ENCODE results near the gene KSR1.

Gene KSR1

DNA sequence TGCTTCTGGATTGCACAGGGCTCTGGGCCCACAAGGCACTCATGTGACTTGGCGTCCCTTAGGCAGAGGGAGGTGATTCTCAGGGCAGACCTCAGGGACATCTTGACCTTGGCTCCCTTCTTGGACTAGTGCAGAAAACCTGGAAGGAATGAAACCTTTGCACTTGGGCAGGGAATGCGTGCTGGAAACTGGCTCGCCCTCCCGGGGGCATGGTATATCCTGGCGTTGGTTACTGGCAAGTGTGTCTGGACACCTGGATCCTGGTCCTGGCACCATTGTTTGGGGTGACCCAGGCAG lies 111.3 kb downstream of the KSR1 start:
- Histone ChIP-seq H3K36me3 (ENCODE audit: control insufficient read depth, insufficient read depth, low read length) (no peaks in the 10 kb centered on the region; the same call in 1 of the 2 replicates), H3K4me1 (ENCODE audit: control insufficient read depth, insufficient read depth, low read length) (peaks cover 44% of the 10 kb centered on the region), H3K27ac (ENCODE audit: low read depth, low read length) (no peak overlapping the region)

DNA sequence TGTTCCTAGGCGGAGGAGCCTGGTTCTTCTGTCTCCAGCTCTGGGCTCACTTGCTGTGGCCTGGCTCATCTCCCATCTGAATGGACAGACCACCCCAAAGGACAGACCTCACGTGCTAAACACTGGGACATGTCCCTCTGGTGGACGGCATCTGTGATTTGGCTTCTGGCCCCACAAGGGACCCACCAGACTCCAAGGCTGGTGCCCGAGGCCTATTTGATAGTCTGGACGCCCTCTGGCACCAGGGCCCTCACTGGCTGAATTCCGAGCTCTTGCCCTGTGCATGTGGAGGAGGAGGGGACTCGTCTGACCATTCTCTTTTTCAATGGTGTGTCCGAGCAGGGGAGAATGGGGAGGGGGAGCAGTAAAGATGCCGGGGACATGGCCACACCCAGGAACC lies 112.0 kb downstream of the KSR1 start:
- Histone ChIP-seq H3K4me3 (ENCODE audit: low read depth, low read length) (no peak overlapping the region), H3K27me3 (ENCODE audit: control insufficient read depth, insufficient read depth, low read length) (no peaks in the 10 kb centered on the region), H3K4me1 (ENCODE audit: control insufficient read depth, insufficient read depth, low read length) (peaks cover 51% of the 10 kb centered on the region), H3K27ac (ENCODE audit: low read depth, low read length) (no peak overlapping the region), H3K9ac (ENCODE audit: low read length) (no peak overlapping the region), H3K36me3 (ENCODE audit: control insufficient read depth, insufficient read depth, low read length) (no peaks in the 10 kb centered on the region; the same call in 1 of the 2 replicates), H3K9me3 (ENCODE audit: control insufficient read depth, insufficient read depth, low read depth, low read length) (no peaks in the 10 kb centered on the region; the same call in 1 of the 2 replicates)

More for the DNA sequence above, 111.3 kb downstream of the KSR1 start:
- H3K4me3 ChIP-seq (ENCODE audit: low read depth, low read length) = no peak overlapping the region
- no peaks in the 10 kb centered on the region for H3K27me3 ChIP-seq (ENCODE audit: control insufficient read depth, insufficient read depth, low read length)
- H3K9me3 ChIP-seq (ENCODE audit: control insufficient read depth, insufficient read depth, low read depth, low read length) = no peaks in the 10 kb centered on the region; the same call in 1 of the 2 replicates
- no peak overlapping the region for H3K9ac ChIP-seq (ENCODE audit: low read length)

DNA sequence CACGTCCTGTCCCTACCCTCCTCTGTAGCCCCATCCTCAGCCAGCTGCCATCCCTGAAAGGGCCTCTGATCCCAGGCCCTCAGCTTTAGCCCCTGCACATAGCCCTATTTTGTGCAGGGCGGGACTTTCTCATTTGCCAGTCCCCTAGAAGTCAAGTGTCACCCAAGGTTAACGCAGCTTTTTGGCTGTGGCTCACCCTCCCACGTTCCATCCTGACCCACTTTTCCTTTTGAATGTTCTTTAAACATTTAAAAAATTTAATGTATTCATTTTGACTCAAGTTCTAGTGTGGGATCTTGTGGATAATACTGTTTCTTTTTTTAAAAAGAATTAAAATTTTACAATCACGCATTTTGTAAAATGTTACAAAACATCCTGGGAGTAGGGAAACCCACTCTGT lies 112.6 kb downstream of the KSR1 start:
- no peaks in the 10 kb centered on the region; the same call in 1 of the 2 replicates for H3K9me3 ChIP-seq (ENCODE audit: control insufficient read depth, insufficient read depth, low read depth, low read length)
- H3K4me3 ChIP-seq (ENCODE audit: low read depth, low read length) = no peak overlapping the region
- H3K36me3 ChIP-seq (ENCODE audit: control insufficient read depth, insufficient read depth, low read length) = no peaks in the 10 kb centered on the region; the same call in 1 of the 2 replicates
- no peaks in the 10 kb centered on the region for H3K27me3 ChIP-seq (ENCODE audit: control insufficient read depth, insufficient read depth, low read length)
- H3K27ac ChIP-seq (ENCODE audit: low read depth, low read length) = no peak overlapping the region
- peaks cover 57% of the 10 kb centered on the region for H3K4me1 ChIP-seq (ENCODE audit: control insufficient read depth, insufficient read depth, low read length)
- no peak overlapping the region for H3K9ac ChIP-seq (ENCODE audit: low read length)

DNA sequence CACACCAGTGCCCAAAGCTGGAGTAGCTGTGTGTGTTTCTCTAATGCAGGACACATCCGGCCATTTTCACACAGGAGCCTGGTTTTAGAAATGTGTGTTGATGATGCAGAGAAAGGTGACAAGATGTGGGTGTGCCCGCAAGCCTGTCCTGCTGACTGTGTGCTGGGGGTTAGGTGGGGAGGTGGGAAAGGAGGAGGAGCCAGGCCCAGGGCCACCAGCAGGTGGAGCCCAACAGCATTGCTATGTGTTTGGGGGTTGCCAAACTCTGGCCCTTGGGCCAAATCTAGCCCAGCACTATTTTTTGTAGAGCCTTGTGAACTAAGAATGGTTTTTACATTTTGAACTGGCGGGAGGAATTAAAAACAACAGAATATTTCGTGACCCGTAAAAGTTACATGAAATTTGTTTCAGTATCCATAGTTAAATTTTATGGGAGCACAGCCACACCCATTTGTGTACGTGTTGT lies 113.0 kb downstream of the KSR1 start:
- Histone ChIP-seq H3K4me1 (ENCODE audit: control insufficient read depth, insufficient read depth, low read length) (peaks cover 62% of the 10 kb centered on the region), H3K9ac (ENCODE audit: low read length) (no peak overlapping the region), H3K9me3 (ENCODE audit: control insufficient read depth, insufficient read depth, low read depth, low read length) (no peaks in the 10 kb centered on the region; the same call in 1 of the 2 replicates), H3K36me3 (ENCODE audit: control insufficient read depth, insufficient read depth, low read length) (no peaks in the 10 kb centered on the region; the same call in 1 of the 2 replicates), H3K27ac (ENCODE audit: low read depth, low read length) (no peak overlapping the region), H3K4me3 (ENCODE audit: low read depth, low read length) (no peak overlapping the region), H3K27me3 (ENCODE audit: control insufficient read depth, insufficient read depth, low read length) (no peaks in the 10 kb centered on the region)

DNA sequence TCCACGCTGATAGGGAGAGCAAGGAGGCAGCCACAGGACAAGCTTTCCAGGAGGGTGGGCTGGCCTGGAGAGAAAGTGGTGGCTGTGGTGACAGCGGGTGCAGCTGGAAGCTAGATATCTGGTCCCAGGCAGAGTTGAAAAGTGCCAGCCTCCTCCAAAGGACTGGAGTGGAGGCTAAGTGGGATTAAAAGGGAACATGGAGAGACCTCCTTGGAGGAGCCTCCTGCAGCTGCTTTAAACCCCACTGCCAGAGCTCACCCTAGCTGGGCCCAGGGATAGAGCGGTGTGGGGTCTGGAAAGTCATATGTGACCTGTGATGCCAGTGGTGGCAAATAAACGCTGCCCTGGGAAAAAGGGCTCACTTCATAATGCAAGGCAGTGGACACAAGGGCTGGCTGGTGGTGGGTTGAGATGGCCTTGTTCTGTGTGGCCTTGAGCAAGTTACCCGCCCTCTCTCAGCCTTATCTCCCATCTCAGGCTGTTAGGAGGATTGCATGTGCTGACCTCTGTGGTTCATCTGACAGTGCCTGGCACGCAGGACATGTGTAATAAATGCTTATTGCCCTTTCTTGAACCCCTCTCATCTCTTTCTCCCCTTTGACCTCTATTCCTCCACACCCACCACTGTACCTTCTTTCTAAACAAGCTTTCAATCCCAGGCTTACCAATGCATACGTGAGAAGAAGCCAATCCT lies 113.8 kb downstream of the KSR1 start:
- Histone ChIP-seq H3K9me3 (ENCODE audit: control insufficient read depth, insufficient read depth, low read depth, low read length) (no peaks in the 10 kb centered on the region), H3K36me3 (ENCODE audit: control insufficient read depth, insufficient read depth, low read length) (no peaks in the 10 kb centered on the region; the same call in 1 of the 2 replicates), H3K9ac (ENCODE audit: low read length) (no peak overlapping the region), H3K4me3 (ENCODE audit: low read depth, low read length) (no peak overlapping the region), H3K4me1 (ENCODE audit: control insufficient read depth, insufficient read depth, low read length) (peaks cover 69% of the 10 kb centered on the region), H3K27me3 (ENCODE audit: control insufficient read depth, insufficient read depth, low read length) (no peaks in the 10 kb centered on the region), H3K27ac (ENCODE audit: low read depth, low read length) (no peak overlapping the region)

DNA sequence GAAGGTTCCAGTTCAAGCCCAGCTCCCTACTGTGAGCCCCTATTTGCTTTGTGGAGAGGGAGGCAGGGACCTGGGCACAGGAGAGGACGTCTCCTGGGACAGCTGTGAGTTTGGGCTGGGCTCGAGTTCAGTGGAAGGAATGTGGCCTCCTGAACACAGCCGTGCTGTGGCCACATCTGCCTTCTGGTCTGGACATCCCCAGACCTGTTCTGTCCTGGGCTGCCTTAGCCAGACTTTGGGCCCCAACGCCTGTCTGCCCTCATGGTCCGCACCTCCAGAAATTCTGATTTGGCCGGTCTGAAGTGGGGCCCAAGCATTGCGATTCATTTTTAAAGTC lies 114.3 kb downstream of the KSR1 start:
- Histone ChIP-seq H3K4me1 (ENCODE audit: control insufficient read depth, insufficient read depth, low read length) (peaks cover 74% of the 10 kb centered on the region), H3K36me3 (ENCODE audit: control insufficient read depth, insufficient read depth, low read length) (no peaks in the 10 kb centered on the region; the same call in 1 of the 2 replicates), H3K27ac (ENCODE audit: low read depth, low read length) (no peak overlapping the region), H3K9me3 (ENCODE audit: control insufficient read depth, insufficient read depth, low read depth, low read length) (no peaks in the 10 kb centered on the region), H3K4me3 (ENCODE audit: low read depth, low read length) (no peak overlapping the region), H3K27me3 (ENCODE audit: control insufficient read depth, insufficient read depth, low read length) (no peaks in the 10 kb centered on the region), H3K9ac (ENCODE audit: low read length) (no peak overlapping the region)

DNA sequence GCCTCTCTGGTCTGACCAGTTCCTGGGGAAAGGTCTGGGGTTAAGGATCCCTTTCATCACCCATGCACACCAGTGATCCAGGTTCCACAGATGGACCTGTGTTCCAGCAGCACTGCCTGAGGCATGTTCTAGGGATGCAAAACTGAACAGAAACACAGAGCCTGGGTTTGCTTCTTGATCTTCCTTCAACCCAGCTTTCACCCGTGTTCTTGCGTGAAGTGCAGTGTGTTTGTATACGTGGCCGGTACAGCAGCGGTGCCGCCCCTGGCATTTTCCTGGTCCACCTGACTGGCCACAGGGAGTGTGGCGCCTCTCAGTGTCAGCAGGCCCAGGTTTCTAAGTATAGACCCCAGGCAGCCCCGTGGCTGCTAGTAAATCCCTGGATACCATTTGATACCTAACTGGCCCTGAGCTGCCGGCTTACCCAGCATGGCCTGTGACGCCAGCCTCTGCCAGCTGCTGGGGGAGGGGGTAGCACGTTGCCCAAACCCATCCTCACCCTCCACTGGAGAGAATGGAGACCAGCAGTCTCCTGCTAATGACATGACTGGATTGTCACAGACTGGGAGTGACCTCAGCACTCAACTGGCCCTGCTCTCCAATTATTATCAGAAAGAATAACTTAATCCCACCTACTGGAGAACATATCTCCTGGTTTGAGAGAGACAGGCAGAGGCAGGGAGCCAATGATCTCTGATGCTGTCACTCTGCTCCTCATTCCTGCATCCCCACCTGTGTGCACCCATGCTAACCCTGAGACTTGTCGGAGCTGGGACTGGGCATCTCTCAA lies 115.5 kb downstream of the KSR1 start:
- no peak overlapping the region for H3K9ac ChIP-seq (ENCODE audit: low read length)
- H3K27ac ChIP-seq (ENCODE audit: low read depth, low read length) = no peak overlapping the region
- no peak overlapping the region for H3K4me3 ChIP-seq (ENCODE audit: low read depth, low read length)
- H3K9me3 ChIP-seq (ENCODE audit: control insufficient read depth, insufficient read depth, low read depth, low read length) = no peaks in the 10 kb centered on the region
- H3K36me3 ChIP-seq (ENCODE audit: control insufficient read depth, insufficient read depth, low read length) = no peaks in the 10 kb centered on the region
- peaks cover 85% of the 10 kb centered on the region for H3K4me1 ChIP-seq (ENCODE audit: control insufficient read depth, insufficient read depth, low read length)
- no peaks in the 10 kb centered on the region for H3K27me3 ChIP-seq (ENCODE audit: control insufficient read depth, insufficient read depth, low read length)

DNA sequence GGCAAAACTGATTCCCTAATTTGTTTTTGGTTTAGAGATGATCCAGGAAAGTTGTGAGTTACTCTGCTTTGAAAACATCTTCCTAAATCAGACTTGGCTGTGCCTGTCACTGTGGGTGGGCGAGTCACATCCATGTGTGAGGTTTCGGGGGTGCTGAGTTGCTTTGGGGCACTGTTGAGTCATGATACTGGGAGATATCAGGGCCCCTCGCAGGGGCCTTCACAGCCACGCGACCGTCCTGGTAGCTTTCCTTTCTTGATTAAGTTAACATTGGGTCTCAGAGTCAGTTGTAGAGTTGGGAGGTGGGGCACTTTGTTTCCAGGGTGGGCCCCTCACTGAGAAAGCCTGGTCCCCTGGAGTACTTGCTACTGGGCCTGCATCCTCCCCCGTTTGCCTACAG lies 116.4 kb downstream of the KSR1 start:
- Histone ChIP-seq H3K36me3 (ENCODE audit: control insufficient read depth, insufficient read depth, low read length) (no peaks in the 10 kb centered on the region), H3K4me3 (ENCODE audit: low read depth, low read length) (no peak overlapping the region), H3K4me1 (ENCODE audit: control insufficient read depth, insufficient read depth, low read length) (peaks cover 94% of the 10 kb centered on the region), H3K9ac (ENCODE audit: low read length) (no peak overlapping the region), H3K27ac (ENCODE audit: low read depth, low read length) (peak overlapping the region; percentile 59; the same call in 1 of the 2 replicates), H3K9me3 (ENCODE audit: control insufficient read depth, insufficient read depth, low read depth, low read length) (no peaks in the 10 kb centered on the region), H3K27me3 (ENCODE audit: control insufficient read depth, insufficient read depth, low read length) (no peaks in the 10 kb centered on the region)

DNA sequence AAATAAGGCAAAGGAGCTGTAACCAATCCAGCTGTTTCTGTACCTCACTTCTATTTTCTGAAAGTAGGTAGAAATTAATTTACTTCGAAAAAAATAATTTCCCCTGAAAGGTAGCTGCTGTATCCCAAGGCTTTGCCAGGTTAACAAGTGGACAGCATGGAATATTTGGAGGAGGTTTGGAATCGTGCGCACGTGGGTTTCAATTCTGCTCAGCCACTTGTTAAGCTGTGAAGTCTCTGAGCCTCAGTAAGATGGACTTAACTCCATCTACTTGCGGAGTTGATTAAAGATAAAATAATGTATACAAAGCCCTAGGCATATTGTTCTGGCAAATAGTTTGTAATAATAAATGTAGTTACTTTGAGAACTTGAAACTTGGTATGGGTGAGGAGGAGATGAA lies 117.3 kb downstream of the KSR1 start:
- H3K27ac ChIP-seq (ENCODE audit: low read depth, low read length) = peak overlapping the region; percentile 59
- H3K4me1 ChIP-seq (ENCODE audit: control insufficient read depth, insufficient read depth, low read length) = peaks cover 98% of the 10 kb centered on the region
- no peaks in the 10 kb centered on the region for H3K27me3 ChIP-seq (ENCODE audit: control insufficient read depth, insufficient read depth, low read length)
- H3K9ac ChIP-seq (ENCODE audit: low read length) = no peak overlapping the region
- H3K4me3 ChIP-seq (ENCODE audit: low read depth, low read length) = no peak overlapping the region
- H3K36me3 ChIP-seq (ENCODE audit: control insufficient read depth, insufficient read depth, low read length) = no peaks in the 10 kb centered on the region; the same call in 1 of the 2 replicates
- no peaks in the 10 kb centered on the region for H3K9me3 ChIP-seq (ENCODE audit: control insufficient read depth, insufficient read depth, low read depth, low read length)

DNA sequence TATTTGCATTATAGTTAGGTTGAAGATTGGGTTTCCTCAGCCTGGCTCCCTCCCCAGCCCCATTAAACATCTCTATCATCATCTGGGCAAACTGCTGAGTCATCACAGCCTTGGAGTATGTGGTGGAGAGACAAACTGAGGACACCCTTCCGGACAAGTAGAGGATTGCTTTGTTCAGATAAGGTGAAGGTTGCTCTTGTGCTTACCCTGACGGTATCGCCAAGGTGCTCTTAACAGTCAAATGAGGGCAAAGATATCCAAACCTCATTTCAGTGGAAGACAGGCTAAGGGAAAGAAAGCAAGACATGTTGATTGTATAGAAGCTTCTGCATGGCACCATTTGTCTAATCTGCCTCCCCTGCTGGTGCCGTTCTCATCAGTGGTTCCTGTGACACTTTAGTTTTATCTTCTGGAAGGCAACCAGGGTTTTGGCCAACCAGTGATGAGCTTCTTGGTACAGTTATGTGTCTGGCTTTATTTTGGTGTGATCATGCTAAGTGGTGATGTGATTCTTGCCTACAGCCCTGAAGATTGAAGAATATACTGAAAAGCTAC lies 117.8 kb downstream of the KSR1 start:
- no peaks in the 10 kb centered on the region; the same call in 1 of the 2 replicates for H3K36me3 ChIP-seq (ENCODE audit: control insufficient read depth, insufficient read depth, low read length)
- no peaks in the 10 kb centered on the region for H3K9me3 ChIP-seq (ENCODE audit: control insufficient read depth, insufficient read depth, low read depth, low read length)
- H3K27ac ChIP-seq (ENCODE audit: low read depth, low read length) = peak overlapping the region; percentile 59
- H3K4me1 ChIP-seq (ENCODE audit: control insufficient read depth, insufficient read depth, low read length) = peaks cover 98% of the 10 kb centered on the region
- H3K9ac ChIP-seq (ENCODE audit: low read length) = peak overlapping the region; percentile 25
- no peaks in the 10 kb centered on the region for H3K27me3 ChIP-seq (ENCODE audit: control insufficient read depth, insufficient read depth, low read length)
- peak overlapping the region; percentile 6; the same call in 1 of the 2 replicates for H3K4me3 ChIP-seq (ENCODE audit: low read depth, low read length)

Data from HUES6 (cell line).